ENCODE measurements around the gene ISYNA1. TPM values are rescaled to one million over a fixed set of nuclear protein-coding genes. Genes with fewer than 3 reads are reported as not detected.

The ISYNA1 gene
- total RNA-seq, 2 donors from 2014 or later, result 71.6 to 690 TPM

- H3K4me1 ChIP-seq (replicated peaks), result no peaks in the 10 kb centered on the region
- WGBS, result 91% methylated on average over 12 of the region's 13 CpGs
Measured at GRCh38 chr19:18474366-18474887, 36.5 kb upstream of the ISYNA1 start.

DNA sequence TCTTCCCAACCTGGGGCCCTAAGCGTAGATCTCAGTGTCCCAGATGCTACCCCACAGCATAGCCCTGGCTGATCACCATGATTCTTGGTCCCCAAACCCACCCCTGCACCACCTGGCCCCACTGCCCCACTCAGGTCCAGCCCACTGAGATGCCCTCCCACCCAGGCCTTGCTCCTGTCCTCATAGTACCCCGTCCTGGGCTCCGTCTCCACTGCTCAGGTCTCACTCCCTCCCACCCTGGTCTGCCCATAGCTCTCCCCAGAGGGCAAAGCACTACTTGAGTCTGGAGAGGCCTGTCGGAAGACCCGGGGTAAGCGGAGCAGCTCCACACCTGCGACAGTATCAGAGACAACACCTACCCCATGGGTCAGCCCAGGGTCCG lies 35.8 kb upstream of the ISYNA1 start:
- no peak overlapping the region for H3K27ac ChIP-seq
- no peaks in the 10 kb centered on the region for H3K27me3 ChIP-seq (replicated peaks; ENCODE audit: insufficient read depth)
- intact Hi-C loops (cut with DNase I), result no loop called here
- H3K9me3 ChIP-seq, result no peaks in the 10 kb centered on the region
- TF ChIP-seq CTCF (IDR thresholded peaks at IDR 0.05) (no peak), POLR2A (IDR thresholded peaks at IDR 0.05) (no peak), POLR2AphosphoS5 (IDR thresholded peaks at IDR 0.05) (no peak)
- H3K36me3 ChIP-seq, result no peaks in the 10 kb centered on the region
- DNase-seq (ENCODE audit: low spot score), result no peak
- WGBS, result 95% methylated on average over 8 of the region's 8 CpGs
- no peaks in the 10 kb centered on the region for H3K4me1 ChIP-seq (replicated peaks)
- H3K4me3 ChIP-seq, result no peak overlapping the region

More at GRCh38 chr19:18474366-18474887, 36.5 kb upstream of the ISYNA1 start:
- TF ChIP-seq POLR2AphosphoS5 (IDR thresholded peaks at IDR 0.05) (no peak), CTCF (IDR thresholded peaks at IDR 0.05) (no peak)
- H3K27ac ChIP-seq, result no peak overlapping the region
- no peaks in the 10 kb centered on the region for H3K9me3 ChIP-seq
- no peaks in the 10 kb centered on the region for H3K27me3 ChIP-seq (replicated peaks; ENCODE audit: insufficient read depth)
- no peak for DNase-seq (ENCODE audit: low spot score)
- intact Hi-C loops (cut with DNase I), result no loop called here
- no peak overlapping the region for H3K4me3 ChIP-seq
- no peaks in the 10 kb centered on the region for H3K36me3 ChIP-seq

DNA sequence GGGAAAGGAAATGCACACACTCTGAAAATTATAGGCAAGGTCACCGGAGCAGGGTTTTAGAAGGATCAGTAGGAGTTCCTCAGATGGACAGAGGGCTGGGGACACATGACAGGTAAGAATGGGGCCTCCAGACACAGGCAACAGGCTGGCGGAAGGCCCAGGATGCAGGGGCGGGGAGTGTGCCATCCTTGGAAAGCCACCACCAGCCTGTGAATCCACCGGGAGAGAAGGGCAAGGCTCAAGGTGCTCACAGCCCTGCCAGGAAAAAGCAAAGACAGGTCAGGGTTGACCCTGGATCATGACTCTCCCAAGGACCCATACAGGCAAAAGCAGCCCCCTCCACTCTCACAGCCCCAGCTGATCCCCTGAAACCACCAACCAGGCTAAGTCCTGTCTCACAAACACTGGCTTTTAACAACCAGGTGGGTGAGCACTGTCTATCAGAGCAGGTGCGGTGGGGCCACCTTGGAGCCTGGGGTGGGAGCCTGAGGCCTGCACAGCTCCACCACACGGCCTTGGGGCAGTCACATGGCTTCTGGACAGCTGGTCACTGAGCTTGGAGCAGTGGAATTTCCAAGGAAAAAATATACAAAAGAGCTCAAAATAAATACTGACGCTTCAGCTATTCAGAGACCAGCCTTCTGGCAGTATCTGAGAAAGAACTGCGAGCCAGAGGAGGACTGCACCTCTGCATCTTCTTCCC lies 35.2 kb upstream of the ISYNA1 start:
- TF ChIP-seq CTCF (IDR thresholded peaks at IDR 0.05), result no peak
- no peak for TF ChIP-seq POLR2AphosphoS5 (IDR thresholded peaks at IDR 0.05)
- no peak for TF ChIP-seq POLR2A (IDR thresholded peaks at IDR 0.05)
- no peaks in the 10 kb centered on the region for H3K27me3 ChIP-seq (replicated peaks; ENCODE audit: insufficient read depth)
- intact Hi-C loops (cut with DNase I), result no loop called here
- WGBS, result 78% methylated on average over 8 of the region's 8 CpGs
- H3K27ac ChIP-seq, result no peak overlapping the region
- no peaks in the 10 kb centered on the region for H3K9me3 ChIP-seq
- no peak for DNase-seq (ENCODE audit: low spot score)
- H3K36me3 ChIP-seq, result no peaks in the 10 kb centered on the region
- H3K4me3 ChIP-seq, result no peak overlapping the region
- no peaks in the 10 kb centered on the region for H3K4me1 ChIP-seq (replicated peaks)

- no peaks in the 10 kb centered on the region for H3K27me3 ChIP-seq (replicated peaks; ENCODE audit: insufficient read depth)
- no peak for DNase-seq (ENCODE audit: low spot score)
- no peaks in the 10 kb centered on the region for H3K9me3 ChIP-seq
- H3K36me3 ChIP-seq, result no peaks in the 10 kb centered on the region
- TF ChIP-seq POLR2A (IDR thresholded peaks at IDR 0.05) (no peak), POLR2AphosphoS5 (IDR thresholded peaks at IDR 0.05) (no peak), CTCF (IDR thresholded peaks at IDR 0.05) (no peak)
- 76% methylated on average over 2 of the region's 2 CpGs for WGBS
- intact Hi-C loops (cut with DNase I), result no loop called here
- no peak overlapping the region for H3K4me3 ChIP-seq
- no peak overlapping the region for H3K27ac ChIP-seq
- no peaks in the 10 kb centered on the region for H3K4me1 ChIP-seq (replicated peaks)
Measured at GRCh38 chr19:18470787-18471186, 32.9 kb upstream of the ISYNA1 start.

All from prostate gland (tissue), 2 donors.